A549 (cell line): Measurements from ENCODE around the gene HDAC1.

Experiments used
- CEBPB ChIP-seq, 2 experiments: fragments of >200 bp in 1 of 2; sonication (Bioruptor Twin) in 1 of 2; formaldehyde crosslinking in 1 of 2; IDR thresholded peaks; 2 replicates each; pipeline ENCODE4 v1.6.1; 2012 to 2016
- POLR2A ChIP-seq: IDR thresholded peaks from 2 replicates; pipeline ENCODE4 v1.6.1; 2012; ENCODE audit warnings: mild to moderate bottlenecking, low read length
- TF ChIP-seq, protein P1 (sequence below): fragments of >200 bp; sonication (Bioruptor Twin); formaldehyde crosslinking; IDR thresholded peaks from 3 replicates; pipeline ENCODE4 v1.5.1; 2016
- TF ChIP-seq, protein P2 (sequence below): IDR thresholded peaks from 2 replicates; pipeline ENCODE4 v1.6.1; 2012; ENCODE audit warnings: low read depth, borderline replicate concordance

DNA sequence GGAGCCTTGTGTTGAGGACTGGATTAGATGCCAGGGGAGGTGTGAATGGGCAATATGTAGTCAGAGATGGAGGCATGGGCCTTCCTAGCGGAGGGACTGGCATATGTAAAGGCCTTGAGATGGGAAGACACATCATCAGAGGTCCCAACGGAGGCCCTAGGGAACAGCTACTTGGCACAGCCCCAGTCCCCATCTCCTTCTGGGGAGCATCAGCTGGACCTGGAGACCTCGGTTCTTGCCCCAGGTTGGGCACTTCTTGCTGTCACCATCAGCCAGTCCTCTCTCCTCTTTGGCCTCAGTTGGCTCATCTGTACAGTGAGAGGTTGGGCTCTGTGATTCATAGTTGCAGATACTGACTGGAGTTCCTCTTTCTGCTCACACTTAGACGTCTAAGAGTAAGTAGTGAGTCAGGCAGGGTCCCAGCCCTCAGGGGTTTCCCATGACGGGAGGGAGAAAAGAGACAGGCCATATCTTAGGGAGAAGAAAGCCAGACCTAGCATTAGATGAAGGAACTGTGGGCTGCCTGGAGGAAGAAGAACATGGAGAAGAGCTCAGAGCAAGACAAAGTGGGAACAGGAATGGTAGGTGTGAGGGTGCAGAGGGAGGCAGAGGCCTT lies 47.6 kb downstream of the HDAC1 start:
- TF ChIP-seq, protein P1, sequence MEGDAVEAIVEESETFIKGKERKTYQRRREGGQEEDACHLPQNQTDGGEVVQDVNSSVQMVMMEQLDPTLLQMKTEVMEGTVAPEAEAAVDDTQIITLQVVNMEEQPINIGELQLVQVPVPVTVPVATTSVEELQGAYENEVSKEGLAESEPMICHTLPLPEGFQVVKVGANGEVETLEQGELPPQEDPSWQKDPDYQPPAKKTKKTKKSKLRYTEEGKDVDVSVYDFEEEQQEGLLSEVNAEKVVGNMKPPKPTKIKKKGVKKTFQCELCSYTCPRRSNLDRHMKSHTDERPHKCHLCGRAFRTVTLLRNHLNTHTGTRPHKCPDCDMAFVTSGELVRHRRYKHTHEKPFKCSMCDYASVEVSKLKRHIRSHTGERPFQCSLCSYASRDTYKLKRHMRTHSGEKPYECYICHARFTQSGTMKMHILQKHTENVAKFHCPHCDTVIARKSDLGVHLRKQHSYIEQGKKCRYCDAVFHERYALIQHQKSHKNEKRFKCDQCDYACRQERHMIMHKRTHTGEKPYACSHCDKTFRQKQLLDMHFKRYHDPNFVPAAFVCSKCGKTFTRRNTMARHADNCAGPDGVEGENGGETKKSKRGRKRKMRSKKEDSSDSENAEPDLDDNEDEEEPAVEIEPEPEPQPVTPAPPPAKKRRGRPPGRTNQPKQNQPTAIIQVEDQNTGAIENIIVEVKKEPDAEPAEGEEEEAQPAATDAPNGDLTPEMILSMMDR = no peak
- no peak for TF ChIP-seq CEBPB (IDR thresholded peaks at IDR 0.05)
- TF ChIP-seq, protein P2, sequence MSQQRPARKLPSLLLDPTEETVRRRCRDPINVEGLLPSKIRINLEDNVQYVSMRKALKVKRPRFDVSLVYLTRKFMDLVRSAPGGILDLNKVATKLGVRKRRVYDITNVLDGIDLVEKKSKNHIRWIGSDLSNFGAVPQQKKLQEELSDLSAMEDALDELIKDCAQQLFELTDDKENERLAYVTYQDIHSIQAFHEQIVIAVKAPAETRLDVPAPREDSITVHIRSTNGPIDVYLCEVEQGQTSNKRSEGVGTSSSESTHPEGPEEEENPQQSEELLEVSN = no peak
- no peak for TF ChIP-seq POLR2A
